GM21786 (cell line): ENCODE data around the gene RCN2.
A peak's percentile ranks its signal among the peaks of the same experiment; 100 is the strongest.
"Not testable (repeated sequence)": the region's sequence is repeated elsewhere in the genome, so short reads cannot be mapped to it uniquely, and the experiment has no call there.

Source experiments
- ATAC-seq: cut with Tn5 transposase; IDR thresholded peaks from one replicate; pipeline ENCODE4 v1.9.1; 2021; ENCODE audit not compliant: unreplicated experiment

The RCN2 gene, protein sequence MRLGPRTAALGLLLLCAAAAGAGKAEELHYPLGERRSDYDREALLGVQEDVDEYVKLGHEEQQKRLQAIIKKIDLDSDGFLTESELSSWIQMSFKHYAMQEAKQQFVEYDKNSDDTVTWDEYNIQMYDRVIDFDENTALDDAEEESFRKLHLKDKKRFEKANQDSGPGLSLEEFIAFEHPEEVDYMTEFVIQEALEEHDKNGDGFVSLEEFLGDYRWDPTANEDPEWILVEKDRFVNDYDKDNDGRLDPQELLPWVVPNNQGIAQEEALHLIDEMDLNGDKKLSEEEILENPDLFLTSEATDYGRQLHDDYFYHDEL

DNA sequence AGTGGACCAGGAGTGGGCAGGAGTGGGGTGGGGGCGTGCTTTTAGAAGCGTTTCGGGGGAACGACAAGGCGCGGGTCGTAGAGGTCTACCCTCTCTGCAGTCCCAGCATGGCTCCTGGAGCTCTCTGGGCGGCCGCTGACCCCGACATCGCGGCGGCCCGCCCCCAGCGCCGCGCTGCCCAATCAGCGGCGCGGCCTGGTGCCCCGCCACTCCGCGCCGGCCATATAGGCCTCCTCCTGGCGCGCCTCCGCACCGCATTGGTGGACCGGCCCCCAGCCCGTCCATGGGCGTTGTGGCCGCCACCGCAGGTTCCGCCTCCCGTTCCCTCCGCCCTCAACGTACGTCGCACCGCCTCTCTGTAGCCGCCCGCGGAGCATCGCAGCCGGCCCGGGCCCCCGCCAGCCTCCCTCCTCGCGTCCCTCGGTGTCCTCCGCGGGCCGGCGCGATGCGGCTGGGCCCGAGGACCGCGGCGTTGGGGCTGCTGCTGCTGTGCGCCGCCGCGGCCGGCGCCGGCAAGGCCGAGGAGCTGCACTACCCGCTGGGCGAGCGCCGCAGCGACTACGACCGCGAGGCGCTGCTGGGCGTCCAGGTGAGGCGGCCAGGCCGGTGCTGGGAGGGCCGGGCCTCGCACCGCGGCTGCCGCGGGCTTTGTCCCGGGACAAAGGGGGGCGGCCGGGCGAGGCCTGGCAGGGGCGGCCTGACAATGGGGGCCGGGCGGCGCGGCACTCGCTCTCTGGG is at the start of gene RCN2:
RCN2 (plus strand) TSS at position 353 of the 738 bp plus-strand sequence; CDS start at position 446, 93 bp downstream.
- ATAC-seq: peak; percentile 98

DNA sequence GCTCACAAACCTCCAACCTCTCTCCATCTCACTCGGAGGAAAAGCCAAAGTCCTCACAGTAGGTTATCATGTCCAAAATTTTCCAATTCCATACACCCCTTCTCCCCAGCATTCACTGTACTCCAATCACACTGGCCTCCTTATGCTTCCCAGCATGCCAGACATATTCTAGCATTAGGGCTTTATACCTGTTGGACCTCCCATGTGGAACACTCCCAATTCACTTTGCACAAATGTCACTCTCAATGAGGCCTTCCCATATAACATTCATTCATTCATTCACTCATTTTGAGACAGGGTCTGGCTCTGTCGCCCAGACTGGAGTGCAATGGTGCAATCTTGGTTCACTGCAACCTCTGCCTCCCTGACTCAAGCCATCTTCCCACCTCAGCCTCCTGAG is 46.3 kb upstream of the RCN2 start:
- no peak for ATAC-seq

DNA sequence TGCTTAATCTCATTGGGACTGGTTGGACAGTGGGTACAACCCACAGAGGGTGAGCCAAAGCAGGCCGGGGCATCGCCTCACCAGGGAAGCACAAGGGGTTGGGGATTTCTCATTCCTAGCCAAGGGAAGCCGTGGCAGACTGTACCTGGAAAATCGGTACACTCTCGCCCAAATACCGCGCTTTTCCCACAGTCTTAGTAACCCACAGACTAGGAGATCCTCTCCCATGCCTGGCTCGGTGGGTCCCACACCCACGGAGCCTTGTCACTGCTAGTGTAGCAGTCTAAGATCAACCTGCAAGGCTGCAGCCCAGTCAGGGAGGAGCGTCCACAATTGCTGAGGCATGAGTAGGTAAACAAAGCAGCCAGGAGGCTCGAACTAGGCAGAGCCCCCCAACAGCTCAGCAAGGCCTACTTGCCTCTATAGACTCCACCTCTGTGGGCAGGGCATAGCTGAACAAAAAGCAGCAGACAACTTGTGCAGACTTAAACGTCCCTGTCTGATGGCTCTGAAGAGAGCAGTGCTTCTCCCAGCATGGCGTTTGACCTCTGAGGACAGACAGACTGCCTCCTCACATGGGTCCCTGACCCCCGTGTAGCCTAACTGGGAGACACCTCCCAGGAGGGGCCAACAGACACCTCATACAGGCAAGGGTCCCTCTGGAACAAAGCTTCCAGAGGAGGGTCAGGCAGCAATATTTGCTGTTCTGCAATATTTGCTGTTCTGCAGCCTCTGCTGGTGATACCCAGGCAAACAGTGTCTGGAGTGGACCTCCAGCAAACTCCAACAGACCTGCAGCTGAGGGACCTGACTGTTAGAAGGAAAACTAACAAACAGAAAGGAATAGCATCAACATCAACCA is 44.0 kb upstream of the RCN2 start:
- ATAC-seq: not testable (repeated sequence)

DNA sequence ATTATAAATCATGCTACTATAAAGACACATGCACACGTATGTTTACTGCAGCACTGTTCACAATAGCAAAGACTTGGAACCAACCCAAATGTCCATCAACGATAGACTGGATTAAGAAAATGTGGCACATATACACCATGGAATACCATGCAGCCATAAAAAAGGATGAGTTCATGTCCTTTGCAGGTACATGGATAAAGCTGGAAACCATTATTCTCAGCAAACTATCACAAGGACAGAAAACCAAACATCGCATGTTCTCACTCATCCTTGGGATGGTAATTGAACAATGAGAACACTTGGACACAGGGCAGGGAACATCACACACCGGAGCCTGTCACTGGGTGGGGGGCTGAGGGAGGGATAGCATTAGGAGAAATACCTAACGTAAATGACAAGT is 38.7 kb upstream of the RCN2 start:
- ATAC-seq: not testable (repeated sequence)

DNA sequence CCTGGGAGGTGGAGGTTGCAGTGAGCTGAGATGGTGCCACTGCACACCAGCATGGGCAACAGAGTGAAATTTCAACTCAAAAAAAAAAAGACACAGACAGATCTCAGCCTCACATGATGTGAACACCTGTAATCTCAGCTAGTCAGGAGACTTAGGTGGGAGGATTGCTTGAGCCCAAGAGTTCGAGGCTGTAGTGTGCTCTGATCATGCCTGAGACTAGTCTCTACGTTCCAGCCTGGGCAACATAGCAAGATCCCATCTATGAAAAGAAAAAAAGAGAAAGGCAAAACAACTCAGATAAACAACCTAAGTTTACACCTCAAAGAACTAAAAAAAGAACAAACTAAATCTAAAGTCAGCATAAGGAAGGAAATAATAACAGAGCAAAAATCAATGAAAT is 37.4 kb upstream of the RCN2 start:
- no peak for ATAC-seq

DNA sequence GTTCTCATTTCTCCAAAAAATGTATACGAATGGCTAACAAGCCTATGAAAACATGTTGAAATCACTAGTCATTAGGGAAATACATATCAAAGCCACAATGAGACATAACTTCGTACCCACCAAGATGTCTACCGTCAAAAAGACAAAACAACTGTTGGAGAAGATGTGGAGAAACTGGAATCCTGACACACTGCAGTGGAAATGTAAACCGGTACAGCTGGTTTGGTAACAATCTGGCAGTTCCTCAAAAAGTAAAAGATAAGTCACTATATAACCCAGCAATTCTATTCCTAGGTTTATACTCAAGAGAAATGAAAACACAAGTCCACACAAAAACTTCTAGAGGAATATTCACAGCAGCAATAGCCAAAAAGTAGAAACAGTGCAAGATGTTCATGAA is 33.4 kb upstream of the RCN2 start:
- ATAC-seq: no peak

DNA sequence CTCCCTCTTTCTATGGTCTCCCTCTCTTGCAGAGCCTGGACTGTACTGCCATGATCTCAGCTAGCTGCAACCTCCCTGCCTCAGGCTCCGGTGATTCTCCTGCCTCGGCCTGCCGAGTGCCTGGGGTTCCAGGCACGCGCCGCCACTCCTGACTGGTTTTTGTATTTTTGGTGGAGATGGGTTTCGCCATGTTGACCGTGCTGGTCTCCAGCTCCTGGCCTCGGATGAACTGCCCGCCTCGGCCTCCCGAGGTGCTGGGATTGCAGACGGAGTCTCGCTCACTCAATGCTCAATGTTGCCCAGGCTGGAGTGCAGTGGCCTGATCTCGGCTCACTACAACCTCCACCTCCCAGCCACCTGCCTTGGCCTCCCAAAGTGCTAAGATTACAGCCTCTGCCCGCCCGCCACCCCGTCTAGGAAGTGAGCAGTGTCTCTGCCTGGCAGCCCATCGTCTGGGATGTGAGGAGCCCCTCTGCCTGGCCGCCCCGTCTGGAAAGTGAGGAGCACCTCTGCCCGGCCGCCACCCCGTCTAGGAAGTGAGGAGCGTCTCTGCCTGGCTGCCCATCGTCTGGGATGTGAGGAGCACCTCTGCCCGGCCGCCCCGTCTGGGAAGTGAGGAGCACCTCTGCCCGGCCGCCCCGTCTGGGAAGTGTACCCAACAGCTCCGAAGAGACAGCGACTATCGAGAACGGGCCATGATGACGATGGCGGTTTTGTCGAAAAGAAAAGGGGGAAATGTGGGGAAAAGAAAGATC is 32.2 kb upstream of the RCN2 start:
- ATAC-seq: not testable (repeated sequence)

DNA sequence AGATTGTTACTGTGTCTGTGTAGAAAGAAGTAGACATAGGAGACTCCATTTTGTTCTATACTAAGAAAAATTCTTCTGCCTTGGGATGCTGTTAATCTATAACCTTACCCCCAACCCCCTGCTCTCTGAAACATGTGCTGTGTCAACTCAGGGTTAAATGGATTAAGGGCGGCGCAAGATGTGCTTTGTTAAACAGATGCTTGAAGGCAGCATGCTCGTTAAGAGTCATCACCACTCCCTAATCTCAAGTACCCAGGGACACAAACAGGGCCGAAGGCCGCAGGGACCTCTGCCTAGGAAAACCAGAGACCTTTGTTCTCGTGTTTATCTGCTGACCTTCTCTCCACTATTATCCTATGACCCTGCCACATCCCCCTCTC is 31.6 kb upstream of the RCN2 start:
- ATAC-seq: not testable (repeated sequence)

DNA sequence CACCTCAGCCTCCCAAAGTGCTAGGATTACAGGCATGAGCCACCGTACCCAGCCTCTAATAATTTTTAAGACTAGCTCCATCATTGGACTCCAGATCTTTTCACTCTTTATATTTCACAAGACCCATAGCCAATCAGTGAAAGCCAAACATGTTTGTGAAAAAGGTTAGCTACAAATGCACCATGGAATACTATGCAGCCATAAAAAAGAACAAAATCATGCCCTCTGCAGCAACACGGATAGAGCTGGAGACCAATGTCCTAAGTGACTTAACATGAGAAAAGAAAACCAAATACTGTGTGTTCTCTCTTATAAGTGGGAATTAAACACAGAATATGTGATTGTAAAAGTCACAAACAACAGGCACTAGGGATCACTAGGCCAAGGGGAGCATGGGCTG is 29.6 kb upstream of the RCN2 start:
- no peak for ATAC-seq

DNA sequence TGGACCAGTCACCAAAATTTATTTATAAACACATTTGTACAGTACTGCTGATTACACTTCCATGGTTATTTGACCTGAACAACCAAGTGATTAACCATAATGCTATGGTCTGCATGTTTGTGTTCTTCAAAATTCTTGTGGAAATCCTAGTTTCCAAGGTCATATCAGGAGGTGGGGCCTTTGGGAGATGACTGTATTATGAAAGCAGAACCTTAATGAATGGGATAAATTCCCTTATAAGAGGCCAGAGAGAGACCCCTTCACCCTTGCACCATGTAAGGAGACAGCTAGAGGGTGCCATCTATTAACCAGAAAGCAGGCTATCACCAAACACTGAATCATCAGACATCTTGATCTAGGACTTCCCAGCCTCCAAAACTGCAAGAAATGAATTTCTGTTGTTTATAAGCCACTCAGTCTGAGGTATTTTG is 28.3 kb upstream of the RCN2 start:
- no peak for ATAC-seq

DNA sequence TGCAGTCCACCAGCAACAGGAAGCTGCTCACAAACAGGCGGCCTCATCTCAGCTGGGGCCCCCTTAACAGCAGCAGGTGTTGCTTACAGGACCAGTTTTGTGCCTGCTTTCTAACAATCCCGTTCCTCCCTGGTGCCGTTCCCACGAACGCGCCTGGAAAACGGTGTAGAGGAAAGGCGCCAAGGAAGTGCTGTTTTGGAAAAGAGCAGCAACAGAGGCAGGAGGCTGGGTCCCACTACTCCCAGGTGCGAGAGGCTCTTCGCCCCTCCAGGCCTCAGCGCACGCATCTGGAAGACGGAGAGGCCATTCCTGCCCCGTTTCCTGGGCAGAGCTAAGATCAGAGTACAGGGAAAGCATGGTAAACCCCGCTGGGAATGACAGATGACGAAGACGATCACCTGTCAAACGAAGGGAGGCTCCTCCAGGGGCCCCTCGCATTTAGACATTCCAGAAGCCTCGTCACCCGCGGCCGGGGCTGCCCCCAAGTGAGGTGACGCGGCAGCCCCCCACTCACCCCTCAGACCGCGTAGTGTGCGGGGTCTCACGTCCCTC is 27.0 kb upstream of the RCN2 start:
- ATAC-seq: peak; percentile 2

DNA sequence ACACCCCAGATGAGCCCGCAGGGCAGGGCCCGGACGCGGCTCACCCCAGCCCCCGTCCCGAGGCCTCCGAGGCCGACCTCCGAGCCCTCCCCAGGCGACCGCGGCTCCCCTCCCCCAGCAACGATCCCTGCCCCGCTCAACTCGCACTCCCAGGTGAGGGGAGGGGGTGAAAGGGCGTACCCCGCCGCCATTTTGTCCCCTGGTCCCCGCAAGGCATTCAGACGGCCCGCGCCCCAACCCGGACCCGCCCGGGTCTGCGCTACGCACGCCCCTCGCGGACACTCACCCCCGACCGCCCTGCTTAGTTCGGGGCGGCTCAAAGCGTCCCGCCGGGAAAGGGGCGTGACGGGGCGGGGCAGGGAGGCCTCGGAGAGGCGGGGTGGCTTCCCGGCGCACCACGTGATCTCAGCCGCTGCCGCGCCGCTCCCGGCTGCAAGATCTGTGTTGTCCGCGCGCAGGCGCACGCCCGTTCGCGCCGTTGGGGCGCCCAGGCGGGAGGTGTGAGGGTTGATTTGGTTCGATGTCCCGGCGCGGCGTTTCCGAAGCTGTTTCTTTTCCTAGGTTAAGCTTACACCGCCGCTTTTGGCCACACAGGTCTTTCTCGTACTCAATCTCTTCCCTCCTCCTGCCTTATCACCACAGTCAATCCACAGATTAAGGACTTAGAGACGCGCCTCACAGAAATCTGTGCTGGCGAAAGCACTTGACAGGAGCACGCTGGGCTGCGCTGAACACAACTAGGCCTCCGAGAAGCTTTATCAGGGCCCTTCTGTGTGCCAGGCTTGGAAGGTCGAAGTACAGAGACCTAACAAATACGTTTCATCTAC is 26.3 kb upstream of the RCN2 start, which contains the start of gene SCAPER:
SCAPER (minus strand) TSS at position 328 of the 827 bp plus-strand sequence. CDS start 21,523 bp downstream, outside the sequence.
- ATAC-seq: peak; percentile 69

DNA sequence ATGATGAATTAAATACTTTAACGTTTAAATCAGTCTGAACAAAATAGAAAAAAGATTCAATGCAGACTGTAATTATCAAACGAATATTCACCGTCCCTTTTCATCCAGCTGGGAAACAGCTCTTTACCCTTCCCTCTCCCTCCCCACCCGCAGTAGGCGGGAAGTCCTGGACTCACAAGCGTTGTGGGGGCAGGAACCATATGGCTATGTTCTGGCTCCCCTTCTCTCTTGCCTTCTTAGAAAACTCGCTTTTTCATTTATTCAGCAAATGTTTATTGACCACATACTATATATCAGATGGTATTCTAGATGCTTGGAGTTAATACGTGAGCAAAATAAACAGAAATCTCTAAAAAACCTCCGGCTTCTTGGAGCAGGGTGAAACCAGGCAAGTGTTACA is 25.7 kb upstream of the RCN2 start:
- no peak for ATAC-seq

DNA sequence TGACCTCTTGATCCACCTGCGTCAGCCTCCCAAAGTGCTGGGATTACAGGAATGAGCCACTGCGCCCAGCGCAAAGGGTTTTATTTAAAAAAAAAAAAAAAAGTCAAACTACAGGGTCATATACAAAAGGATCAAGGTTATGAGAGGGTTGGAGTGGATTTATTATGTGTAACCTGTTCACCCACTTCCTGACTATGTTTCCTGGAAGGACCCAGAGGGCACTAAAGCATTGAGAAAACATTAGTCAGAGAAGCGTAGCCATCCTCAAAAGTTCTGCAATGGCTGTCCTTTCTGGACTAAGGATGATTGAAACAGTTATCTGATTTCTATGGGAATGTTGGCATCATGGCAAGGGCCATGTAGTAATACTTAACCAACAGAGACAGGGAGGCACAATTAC is 19.1 kb upstream of the RCN2 start:
- no peak for ATAC-seq

DNA sequence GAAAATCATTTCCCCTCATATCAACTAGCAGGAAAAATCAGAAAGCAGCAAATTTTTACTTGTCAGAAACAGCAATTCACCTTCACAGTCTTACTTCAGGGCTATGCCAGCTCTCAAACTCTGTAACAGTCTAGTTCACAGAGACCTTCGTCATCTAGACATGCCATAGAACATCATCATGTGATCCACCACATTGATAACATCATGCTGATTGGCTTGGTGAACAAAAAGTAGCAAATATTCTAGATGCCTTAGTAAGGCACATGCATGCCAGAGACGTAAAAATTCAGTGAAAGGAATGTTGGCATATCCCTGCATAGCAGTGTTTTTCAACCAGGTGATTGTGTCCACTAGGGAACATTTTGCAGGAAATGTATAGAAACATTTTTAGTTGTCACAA is 17.8 kb upstream of the RCN2 start:
- ATAC-seq: no peak

DNA sequence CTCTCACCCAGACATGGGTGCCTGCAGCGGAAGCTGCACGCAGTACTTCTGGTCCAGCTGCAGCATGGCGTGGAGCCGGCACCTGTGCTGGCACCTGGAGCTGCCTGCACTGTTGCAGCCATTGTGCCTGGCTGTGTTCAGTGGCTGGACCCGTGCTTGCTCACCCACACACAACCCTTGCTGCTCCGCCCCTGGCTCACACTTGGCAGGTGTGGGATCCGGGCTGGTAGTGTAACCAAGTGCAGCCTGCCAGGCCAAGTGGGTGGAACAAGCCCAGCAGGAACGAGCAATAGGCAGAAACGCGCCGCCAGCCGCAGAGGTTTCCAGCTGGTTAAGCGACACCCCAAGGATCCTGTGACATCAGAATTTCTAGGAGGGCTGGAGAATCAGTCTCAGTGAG is 15.2 kb upstream of the RCN2 start:
- ATAC-seq: no peak

DNA sequence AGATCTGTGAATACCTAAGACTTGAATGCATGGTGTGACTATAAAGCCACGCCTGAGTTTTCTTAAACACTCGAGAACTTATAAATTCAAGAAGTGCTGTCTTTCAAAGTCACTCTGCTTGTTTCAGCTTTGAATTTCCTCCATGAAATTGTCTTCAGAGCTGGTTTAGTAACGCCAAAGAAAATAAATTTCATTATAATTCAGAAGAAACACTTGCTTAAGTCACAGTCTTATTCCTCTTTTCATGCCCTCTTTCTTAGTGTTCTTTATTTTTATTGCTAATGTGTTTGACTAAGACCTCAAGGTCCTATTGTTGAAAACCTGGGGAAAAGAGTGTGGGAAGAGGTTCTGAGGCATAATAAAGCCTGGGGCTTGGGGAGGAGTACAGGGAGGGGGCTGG is 3.3 kb upstream of the RCN2 start:
- ATAC-seq: no peak

DNA sequence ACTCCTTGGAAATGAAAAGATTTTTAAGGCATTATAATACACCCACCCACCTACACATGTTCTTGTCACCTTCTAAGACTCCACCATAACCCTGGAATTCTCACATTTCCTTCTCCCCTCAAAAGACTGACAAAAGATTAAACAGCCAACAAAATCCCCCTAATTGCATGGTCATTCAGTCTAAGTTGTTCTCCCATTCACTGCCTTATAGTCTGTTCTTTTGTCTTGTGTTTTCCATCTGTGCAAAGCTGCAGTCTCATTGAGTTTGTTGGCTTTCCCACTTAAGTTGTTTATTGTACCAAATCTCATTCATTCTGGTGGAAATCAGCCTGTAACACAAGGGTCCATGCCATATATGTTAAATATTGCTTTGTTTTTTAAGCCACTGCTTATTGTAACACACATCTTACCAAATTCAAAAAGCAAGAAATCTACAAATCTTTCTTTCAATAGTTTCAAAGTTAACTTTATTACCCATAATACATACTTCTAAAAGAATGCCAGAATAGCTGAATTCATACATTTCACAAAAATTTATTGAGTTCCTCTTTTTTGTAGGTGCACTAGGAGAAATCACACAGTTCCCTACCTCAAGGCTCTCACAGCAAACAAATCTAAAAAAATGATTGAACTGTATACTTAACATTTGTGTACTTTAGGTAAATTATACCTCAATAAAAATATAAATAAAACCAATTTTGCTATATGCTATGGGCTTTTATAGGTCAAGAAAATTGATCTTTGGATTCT is 2.4 kb upstream of the RCN2 start:
- ATAC-seq: no peak
